HUES6 (cell line): Measurements from ENCODE around the gene BBX.

Experiments
- H3K27ac ChIP-seq: 2 replicates; pipeline ENCODE4 v1.7.0; 2013; ENCODE audit warnings: low read depth, mild to moderate bottlenecking, low read length, inconsistent platforms
- H3K27me3 ChIP-seq: 2 replicates; pipeline ENCODE4 v1.6.1; 2013; ENCODE audit warnings: low read length; ENCODE audit not compliant: control insufficient read depth, insufficient read depth
- H3K36me3 ChIP-seq: 2 replicates; pipeline ENCODE4 v1.6.1; 2013; ENCODE audit warnings: low read length; ENCODE audit not compliant: control insufficient read depth, insufficient read depth
- H3K4me1 ChIP-seq: 2 replicates; pipeline ENCODE4 v1.6.1; 2013; ENCODE audit warnings: low read length; ENCODE audit not compliant: control insufficient read depth, insufficient read depth
- H3K4me3 ChIP-seq: 2 replicates; pipeline ENCODE4 v1.5.1; 2013; ENCODE audit warnings: low read depth, low read length
- H3K9ac ChIP-seq: one replicate; pipeline ENCODE4 v1.6.1; 2013; ENCODE audit warnings: mild to moderate bottlenecking, low read length
- H3K9me3 ChIP-seq: 2 replicates; pipeline ENCODE4 v1.6.1; 2013; ENCODE audit warnings: low read depth, low read length; ENCODE audit not compliant: control insufficient read depth, insufficient read depth

Gene BBX

GRCh38 chr3:107796791-107797190 is 274.0 kb downstream of the BBX start:
- H3K9me3 ChIP-seq: no peaks in the 10 kb centered on the region
- H3K4me3 ChIP-seq: no peak overlapping the region
- no peak overlapping the region for H3K9ac ChIP-seq
- peaks cover 44% of the 10 kb centered on the region for H3K36me3 ChIP-seq
- no peaks in the 10 kb centered on the region for H3K4me1 ChIP-seq
- H3K27ac ChIP-seq: no peak overlapping the region
- no peaks in the 10 kb centered on the region for H3K27me3 ChIP-seq

GRCh38 chr3:107797586-107797985 is 274.8 kb downstream of the BBX start:
- H3K4me3 ChIP-seq: no peak overlapping the region
- peaks cover 46% of the 10 kb centered on the region for H3K36me3 ChIP-seq
- no peaks in the 10 kb centered on the region for H3K4me1 ChIP-seq
- no peaks in the 10 kb centered on the region for H3K27me3 ChIP-seq
- H3K27ac ChIP-seq: no peak overlapping the region
- no peaks in the 10 kb centered on the region for H3K9me3 ChIP-seq
- no peak overlapping the region for H3K9ac ChIP-seq

DNA sequence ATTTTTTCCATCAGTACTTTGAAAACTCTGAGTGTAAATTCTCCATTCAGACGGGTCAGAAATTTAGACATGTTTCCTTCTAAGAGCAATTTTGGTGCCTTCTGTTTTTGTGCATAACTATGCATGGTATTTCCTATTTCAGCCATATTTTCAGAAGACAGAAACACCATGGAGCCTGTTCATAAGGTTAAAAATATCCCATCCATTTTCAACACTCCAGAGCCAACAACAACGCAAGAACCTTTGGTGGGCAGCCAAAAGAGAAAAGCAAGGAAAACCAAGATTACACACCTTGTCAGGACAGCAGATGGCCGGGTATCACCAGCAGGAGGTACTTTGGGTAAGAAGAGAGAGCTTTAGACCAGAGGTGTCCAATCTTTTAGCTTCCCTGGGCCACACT is 275.6 kb downstream of the BBX start:
- Histone ChIP-seq H3K36me3 (peaks cover 47% of the 10 kb centered on the region), H3K27me3 (no peaks in the 10 kb centered on the region), H3K4me1 (no peaks in the 10 kb centered on the region), H3K9ac (no peak overlapping the region), H3K4me3 (no peak overlapping the region), H3K9me3 (no peaks in the 10 kb centered on the region), H3K27ac (no peak overlapping the region)

DNA sequence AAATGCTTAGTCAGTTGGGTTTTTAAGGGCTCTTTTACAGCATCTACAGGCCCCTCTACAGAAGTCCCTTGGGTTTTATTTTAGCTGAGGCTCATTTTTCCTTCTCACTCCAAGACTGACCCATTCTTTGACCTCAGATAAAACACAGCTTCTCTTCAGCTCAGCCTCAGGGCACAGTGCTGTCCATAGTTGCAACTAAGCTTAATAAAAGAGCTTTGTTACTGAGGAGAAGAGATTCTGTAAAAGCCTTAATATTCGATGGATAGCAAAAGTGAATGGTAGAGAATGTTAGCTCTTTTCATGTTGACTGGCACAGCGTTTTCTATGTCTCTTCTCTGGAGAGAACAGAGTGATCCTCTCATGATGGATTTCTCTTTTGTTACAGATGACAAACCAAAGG is 277.9 kb downstream of the BBX start:
- no peak overlapping the region for H3K9ac ChIP-seq
- no peak overlapping the region for H3K27ac ChIP-seq
- H3K4me3 ChIP-seq: no peak overlapping the region
- H3K27me3 ChIP-seq: no peaks in the 10 kb centered on the region
- no peaks in the 10 kb centered on the region for H3K4me1 ChIP-seq
- peaks cover 60% of the 10 kb centered on the region for H3K36me3 ChIP-seq
- no peaks in the 10 kb centered on the region for H3K9me3 ChIP-seq

DNA sequence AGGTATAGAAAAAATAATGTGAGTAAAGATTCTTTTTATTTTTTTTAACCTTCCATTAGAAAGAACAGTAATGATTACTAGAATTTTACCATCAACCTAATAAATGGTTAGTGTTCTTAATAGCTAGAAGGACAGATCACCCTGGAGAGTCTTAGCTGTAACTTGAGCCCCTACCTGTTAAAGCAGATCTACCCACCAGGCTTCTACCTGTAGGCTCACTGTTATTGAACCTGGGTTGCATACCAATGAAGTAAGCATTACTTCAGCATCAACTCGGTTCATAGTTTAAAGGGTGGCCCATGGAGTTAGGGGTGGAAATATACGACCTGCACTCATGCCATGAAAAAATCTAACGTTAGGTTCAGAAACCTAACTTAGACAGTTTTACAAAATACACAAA is 280.4 kb downstream of the BBX start:
- Histone ChIP-seq H3K27me3 (no peaks in the 10 kb centered on the region), H3K9me3 (no peaks in the 10 kb centered on the region), H3K4me1 (no peaks in the 10 kb centered on the region), H3K9ac (no peak overlapping the region), H3K27ac (no peak overlapping the region), H3K4me3 (no peak overlapping the region), H3K36me3 (peaks cover 76% of the 10 kb centered on the region)

- Histone ChIP-seq H3K9me3 (no peaks in the 10 kb centered on the region), H3K4me3 (no peak overlapping the region), H3K9ac (no peak overlapping the region), H3K27ac (no peak overlapping the region), H3K4me1 (no peaks in the 10 kb centered on the region), H3K36me3 (peaks cover 58% of the 10 kb centered on the region), H3K27me3 (no peaks in the 10 kb centered on the region)
Measured at GRCh38 chr3:107806021-107806420, 283.3 kb downstream of the BBX start.

GRCh38 chr3:107806536-107806935 is 283.8 kb downstream of the BBX start:
- Histone ChIP-seq H3K27me3 (no peaks in the 10 kb centered on the region), H3K4me3 (no peak overlapping the region), H3K36me3 (peaks cover 52% of the 10 kb centered on the region), H3K9me3 (no peaks in the 10 kb centered on the region), H3K27ac (no peak overlapping the region), H3K9ac (no peak overlapping the region), H3K4me1 (no peaks in the 10 kb centered on the region)

- Histone ChIP-seq H3K27ac (no peak overlapping the region), H3K27me3 (no peaks in the 10 kb centered on the region), H3K36me3 (peaks cover 26% of the 10 kb centered on the region), H3K9me3 (no peaks in the 10 kb centered on the region), H3K4me1 (no peaks in the 10 kb centered on the region), H3K4me3 (no peak overlapping the region), H3K9ac (no peak overlapping the region)
Measured at GRCh38 chr3:107810171-107811071, 287.7 kb downstream of the BBX start.

DNA sequence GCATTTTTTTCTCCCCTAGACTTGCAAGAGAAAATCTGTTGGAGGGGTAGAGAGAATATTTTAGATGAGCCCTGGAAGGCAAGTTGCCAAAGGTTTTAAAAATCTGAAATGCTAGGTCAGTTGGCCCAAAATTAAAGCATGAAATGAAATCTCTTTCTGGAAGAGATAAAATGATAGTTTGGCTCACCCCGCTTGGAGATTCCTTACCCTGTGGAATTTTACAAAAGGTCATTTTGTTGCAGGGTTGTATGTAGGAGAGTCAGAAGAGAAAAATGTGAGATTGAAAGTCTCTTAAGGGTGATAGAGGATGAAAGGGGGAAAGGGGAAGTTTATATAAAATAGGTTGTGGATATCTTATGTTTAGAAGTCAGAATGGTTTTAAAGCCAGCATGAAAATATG is 290.3 kb downstream of the BBX start:
- H3K9me3 ChIP-seq: no peaks in the 10 kb centered on the region
- peaks cover 6% of the 10 kb centered on the region; the same call in 1 of the 2 replicates for H3K36me3 ChIP-seq
- H3K27ac ChIP-seq: no peak overlapping the region
- no peak overlapping the region for H3K9ac ChIP-seq
- no peaks in the 10 kb centered on the region for H3K4me1 ChIP-seq
- no peaks in the 10 kb centered on the region for H3K27me3 ChIP-seq
- no peak overlapping the region for H3K4me3 ChIP-seq

- no peaks in the 10 kb centered on the region for H3K4me1 ChIP-seq
- H3K9ac ChIP-seq: no peak overlapping the region
- H3K36me3 ChIP-seq: no peaks in the 10 kb centered on the region
- H3K9me3 ChIP-seq: no peaks in the 10 kb centered on the region
- no peaks in the 10 kb centered on the region for H3K27me3 ChIP-seq
- no peak overlapping the region for H3K27ac ChIP-seq
- no peak overlapping the region for H3K4me3 ChIP-seq
Measured at GRCh38 chr3:107816107-107816506, 293.3 kb downstream of the BBX start.

- Histone ChIP-seq H3K36me3 (no peaks in the 10 kb centered on the region), H3K4me1 (no peaks in the 10 kb centered on the region), H3K4me3 (no peak overlapping the region), H3K9ac (no peak overlapping the region), H3K27ac (no peak overlapping the region), H3K27me3 (no peaks in the 10 kb centered on the region), H3K9me3 (no peaks in the 10 kb centered on the region)
Measured at GRCh38 chr3:107817076-107817475, 294.3 kb downstream of the BBX start.
